ENCODE measurements around the gene ADAMTS18. TPM values are rescaled to one million over a fixed set of nuclear protein-coding genes. Genes with fewer than 3 reads are reported as not detected.
A peak's percentile ranks its signal among the peaks of the same experiment; 100 is the strongest.

Gene ADAMTS18
- 5.5 and 7.9 TPM in 2 replicates for total RNA-seq (ENCODE audit: low replicate concordance)
- long read RNA-seq, partial matches to known transcripts: 12 of 15 reads
- long read RNA-seq, other reads (novel, unspliced or antisense): 3 of 15 reads

GRCh38 chr16:77434530-77435271, at the start of gene ADAMTS18:
ADAMTS18 (minus strand) TSS chr16:77435034; CDS start chr16:77434695, 339 bp downstream.
- TF ChIP-seq CTCF (conservative IDR thresholded peaks at IDR 0.05): no peak
- Mint-ChIP-seq H3K27ac (peak within 1 kb of the TSS; percentile 3), H3K27me3 (peaks cover 84% of the 10 kb centered on the region), H3K4me3 (peak within 1 kb of the TSS; percentile 88), H3K36me3 (peaks cover 3% of the 10 kb centered on the region), H3K9me3 (no peaks in the 10 kb centered on the region), H3K4me1 (ENCODE audit: unreplicated experiment) (peaks cover 22% of the 10 kb centered on the region)
- no peak for DNase-seq (ENCODE audit: extremely low spot score, unreplicated experiment)

- H3K4me3 Mint-ChIP-seq: no peak overlapping the region
- no peak overlapping the region for H3K27ac Mint-ChIP-seq
- no peak for DNase-seq (ENCODE audit: extremely low spot score, unreplicated experiment)
- no peaks in the 10 kb centered on the region for H3K4me1 Mint-ChIP-seq (ENCODE audit: unreplicated experiment)
- H3K9me3 Mint-ChIP-seq: no peaks in the 10 kb centered on the region
- H3K36me3 Mint-ChIP-seq: no peaks in the 10 kb centered on the region
- TF ChIP-seq CTCF (conservative IDR thresholded peaks at IDR 0.05): no peak
- no peaks in the 10 kb centered on the region for H3K27me3 Mint-ChIP-seq
Observed at GRCh38 chr16:77480681-77481315, 46.0 kb upstream of the ADAMTS18 start.

GRCh38 chr16:77472262-77472661, 37.4 kb upstream of the ADAMTS18 start:
- Mint-ChIP-seq H3K27me3 (peaks cover 3% of the 10 kb centered on the region), H3K36me3 (no peaks in the 10 kb centered on the region), H3K4me3 (no peak overlapping the region), H3K9me3 (no peaks in the 10 kb centered on the region), H3K4me1 (ENCODE audit: unreplicated experiment) (no peaks in the 10 kb centered on the region), H3K27ac (no peak overlapping the region)
- no peak for DNase-seq (ENCODE audit: extremely low spot score, unreplicated experiment)
- no peak for TF ChIP-seq CTCF (conservative IDR thresholded peaks at IDR 0.05)

- Mint-ChIP-seq H3K4me1 (ENCODE audit: unreplicated experiment) (no peaks in the 10 kb centered on the region), H3K9me3 (no peaks in the 10 kb centered on the region), H3K4me3 (no peak overlapping the region), H3K27ac (no peak overlapping the region), H3K36me3 (no peaks in the 10 kb centered on the region), H3K27me3 (peaks cover 3% of the 10 kb centered on the region)
- DNase-seq (ENCODE audit: extremely low spot score, unreplicated experiment): no peak
- TF ChIP-seq CTCF (conservative IDR thresholded peaks at IDR 0.05): no peak
Observed at GRCh38 chr16:77470851-77471250, 36.0 kb upstream of the ADAMTS18 start.

- no peak overlapping the region for H3K27ac Mint-ChIP-seq
- H3K4me1 Mint-ChIP-seq (ENCODE audit: unreplicated experiment): no peaks in the 10 kb centered on the region
- no peak for DNase-seq (ENCODE audit: extremely low spot score, unreplicated experiment)
- H3K27me3 Mint-ChIP-seq: peaks cover 3% of the 10 kb centered on the region
- no peak for TF ChIP-seq CTCF (conservative IDR thresholded peaks at IDR 0.05)
- H3K4me3 Mint-ChIP-seq: no peak overlapping the region
- H3K36me3 Mint-ChIP-seq: no peaks in the 10 kb centered on the region
- no peaks in the 10 kb centered on the region for H3K9me3 Mint-ChIP-seq
Observed at GRCh38 chr16:77469634-77470033, 34.8 kb upstream of the ADAMTS18 start.
